GM11168 (cell line): ENCODE results near the gene NKD2.

ENCODE experiments used
- in situ Hi-C: fragments of 300-500 bp; cut with MboI; formaldehyde crosslinking; loops from one replicate; pipeline ENCODE4 v1.12.0; 2022; ENCODE audit warnings: low sequenced_read_pairs; ENCODE audit not compliant: unreplicated experiment

The NKD2 gene

DNA sequence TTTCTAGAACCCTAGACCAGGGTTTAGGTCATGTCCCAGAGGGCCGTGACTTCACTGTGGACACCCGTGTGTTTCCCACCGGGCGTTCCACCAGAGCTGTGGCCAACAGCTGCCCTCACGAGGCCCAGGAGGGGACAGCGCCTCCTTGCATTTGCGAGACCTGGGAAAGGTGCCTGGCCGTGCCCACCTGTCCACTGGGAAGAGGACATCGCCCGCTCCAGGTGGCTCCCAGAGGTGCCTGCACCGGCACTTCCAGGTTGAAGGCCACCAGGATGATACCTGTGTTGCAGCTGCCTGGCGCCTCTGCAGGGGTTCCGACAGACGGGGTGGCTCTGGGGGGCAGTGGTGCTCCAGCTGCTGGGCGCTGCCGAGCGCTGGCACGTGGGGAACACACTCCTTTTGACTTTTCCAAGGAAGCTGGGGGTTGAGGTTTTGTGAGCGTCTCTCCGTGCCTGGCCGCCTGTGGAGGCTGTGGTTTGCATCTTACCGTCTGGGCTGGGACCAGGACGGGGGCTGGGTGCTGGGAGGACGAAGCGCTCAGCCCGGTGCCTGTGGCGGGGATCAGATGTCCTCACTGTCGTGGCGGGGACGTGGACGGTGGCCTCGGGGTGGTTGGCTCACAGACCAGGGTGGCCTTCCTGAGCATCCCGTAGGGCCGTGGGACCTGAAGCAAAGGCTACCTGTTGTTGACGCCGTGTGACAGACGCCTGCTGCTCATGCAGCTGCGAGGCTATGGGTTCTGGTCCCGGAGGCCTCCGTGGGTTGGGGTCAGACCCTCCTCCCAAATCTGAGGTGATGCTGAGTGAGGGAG is 19.2 kb downstream of the NKD2 start:
- in situ Hi-C loops, result no loop called here

DNA sequence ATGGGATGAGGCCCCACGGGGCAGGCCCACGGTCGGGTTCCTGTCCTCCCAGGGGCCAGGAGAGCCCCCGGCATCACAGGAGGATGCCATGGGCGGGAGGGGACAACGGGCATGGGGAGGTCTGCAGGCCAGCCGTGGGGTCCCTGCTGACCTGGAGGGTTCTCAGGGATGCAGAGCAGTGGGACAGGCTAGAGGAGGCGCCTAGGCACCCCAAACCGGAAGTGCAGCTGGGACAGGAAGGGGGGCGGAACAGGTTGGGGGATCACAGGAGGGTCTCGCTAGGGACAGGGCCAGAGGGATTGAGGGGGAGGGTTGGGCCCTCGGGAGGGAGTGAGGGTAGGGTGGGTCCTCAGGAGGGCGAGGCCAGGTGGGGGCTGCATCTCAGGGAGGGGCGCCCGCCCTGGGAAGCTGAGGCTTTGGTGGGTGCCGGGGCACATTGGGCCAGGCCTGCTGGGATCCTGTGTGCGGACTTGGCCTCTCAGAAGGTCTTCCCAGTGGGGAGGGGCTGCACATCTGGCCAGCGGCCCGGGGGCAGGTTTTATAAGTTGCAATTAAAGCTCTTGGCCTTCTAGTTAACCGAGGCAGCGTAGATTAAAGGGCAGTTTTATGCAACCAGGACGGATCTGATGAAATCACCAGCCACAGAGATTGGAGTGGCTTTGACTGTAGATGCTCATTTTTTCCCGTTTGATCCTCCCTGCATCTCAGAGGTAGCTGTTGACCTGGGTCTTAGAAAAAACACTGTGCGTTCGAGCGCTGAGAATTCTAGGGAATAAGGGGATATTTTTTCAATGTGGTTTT is 20.1 kb downstream of the NKD2 start:
- in situ Hi-C loops, result no loop called here

DNA sequence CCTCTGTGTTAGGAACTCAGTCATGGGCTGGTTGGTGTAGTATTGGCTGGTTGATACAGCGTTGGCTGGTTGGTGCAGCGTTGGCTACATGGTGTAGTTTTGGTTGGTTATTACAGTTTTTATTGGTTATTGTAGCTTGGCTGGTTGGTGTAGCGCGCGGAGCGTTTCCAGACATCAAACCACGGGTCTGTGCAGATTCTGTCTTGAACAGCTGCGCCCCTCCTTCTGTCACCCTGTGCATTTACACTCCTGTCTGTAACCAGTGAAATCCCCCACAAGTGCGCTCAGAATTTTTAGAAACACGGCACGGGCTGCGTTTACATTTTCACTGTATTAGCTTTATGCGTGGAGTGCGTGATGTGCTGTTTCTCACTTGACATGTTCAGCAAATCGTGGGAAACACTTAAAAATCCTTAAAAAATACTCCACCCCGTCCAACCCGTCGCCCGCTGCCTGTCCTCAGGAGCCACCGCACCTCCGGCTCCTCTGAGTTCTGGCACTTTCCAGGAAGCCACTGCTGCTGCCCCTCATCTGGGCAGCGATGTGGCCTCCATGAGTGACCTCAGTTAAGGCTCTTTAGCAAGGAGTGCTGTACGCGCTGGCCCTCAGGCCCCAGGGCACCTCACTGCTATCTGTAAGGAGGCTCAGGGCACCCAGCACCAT is 20.8 kb downstream of the NKD2 start:
- in situ Hi-C loops, result no loop called here

DNA sequence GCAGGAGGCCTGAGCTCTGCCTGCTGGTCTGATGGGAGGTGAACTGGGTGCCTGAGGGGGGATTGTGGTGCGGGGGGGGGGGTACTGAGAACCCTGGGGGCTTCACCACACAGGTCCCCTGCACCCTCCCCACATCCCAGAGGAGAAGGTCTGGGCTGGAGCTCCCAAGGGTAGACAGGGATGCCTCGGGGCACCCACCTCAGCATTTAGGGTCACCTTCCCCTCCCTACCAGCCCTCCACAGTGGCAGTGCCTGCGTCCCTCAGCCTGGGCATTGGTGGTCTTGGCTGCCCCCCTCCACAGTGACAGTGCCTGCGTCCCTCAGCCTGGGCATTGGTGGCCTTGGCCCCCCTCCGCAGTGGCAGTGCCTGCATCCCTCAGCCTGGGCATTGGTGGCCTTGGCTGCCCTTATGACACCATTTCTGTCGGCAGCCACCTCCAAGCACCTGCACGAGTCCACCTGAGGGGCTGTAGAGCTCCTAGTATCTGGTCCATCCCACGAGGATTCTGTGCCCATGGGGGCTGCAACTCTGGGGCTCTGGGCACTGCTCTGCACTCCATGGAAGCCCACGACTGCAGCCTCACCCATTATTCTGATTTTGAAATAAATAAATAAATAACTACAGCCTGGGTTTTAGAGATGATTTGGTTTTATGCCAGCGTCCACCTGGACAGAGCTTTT is 21.5 kb downstream of the NKD2 start:
- in situ Hi-C loops, result no loop called here

DNA sequence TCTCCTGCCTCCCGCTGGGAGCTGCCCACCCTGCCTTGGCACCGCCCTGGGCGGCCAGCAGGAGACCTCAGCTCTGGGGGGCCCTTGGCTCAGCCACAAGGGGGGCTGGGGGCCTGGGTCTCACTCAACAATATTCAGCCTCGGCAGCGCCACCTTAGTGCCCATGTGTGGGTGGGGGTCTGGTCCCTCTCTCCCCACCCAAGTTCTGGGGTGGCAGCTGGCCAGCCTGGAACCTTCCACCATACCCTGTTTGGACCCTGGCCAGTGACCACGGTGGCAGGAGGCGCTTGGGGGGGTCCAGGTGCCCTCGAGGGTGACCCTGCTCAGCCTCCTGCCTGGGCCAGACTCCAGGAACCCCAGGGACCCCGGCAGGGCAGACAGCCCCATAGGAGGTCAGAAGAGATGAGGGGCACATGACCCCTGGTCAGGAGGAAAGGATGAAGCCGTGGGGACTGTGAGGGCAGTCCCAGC is 22.2 kb downstream of the NKD2 start:
- in situ Hi-C loops, result no loop called here

DNA sequence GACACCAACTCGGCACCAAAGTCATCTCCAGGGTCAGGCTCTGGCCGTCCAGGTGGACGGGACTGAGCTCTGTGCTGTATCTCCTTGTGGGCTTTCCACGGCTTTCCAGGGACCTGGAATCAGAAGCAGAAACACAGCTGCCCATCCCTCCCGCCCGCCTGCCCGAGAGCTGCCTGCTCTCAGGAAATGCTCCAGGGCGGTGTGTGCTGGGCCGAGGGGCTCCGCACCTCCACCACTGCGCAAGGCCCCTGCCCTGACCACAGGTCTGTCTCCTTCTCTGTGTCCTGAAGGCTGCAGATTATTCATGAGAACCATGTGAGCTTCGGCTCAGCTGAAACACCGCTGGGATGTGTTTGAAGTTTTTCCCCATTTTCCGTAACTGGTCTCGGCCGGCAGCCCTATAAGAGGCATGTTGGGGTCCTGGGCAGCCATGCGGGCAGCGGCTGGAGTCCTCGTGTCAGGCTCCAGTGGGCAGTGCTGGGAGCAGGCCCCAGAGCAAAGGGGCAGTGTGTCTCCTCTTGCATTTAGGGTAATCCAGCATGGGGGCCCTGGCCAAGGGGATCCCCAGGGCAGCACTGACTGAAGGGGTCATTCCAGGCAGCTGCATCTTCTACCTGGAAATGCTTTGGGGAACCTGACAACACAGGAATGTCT is 22.8 kb downstream of the NKD2 start:
- in situ Hi-C loops, result no loop called here

DNA sequence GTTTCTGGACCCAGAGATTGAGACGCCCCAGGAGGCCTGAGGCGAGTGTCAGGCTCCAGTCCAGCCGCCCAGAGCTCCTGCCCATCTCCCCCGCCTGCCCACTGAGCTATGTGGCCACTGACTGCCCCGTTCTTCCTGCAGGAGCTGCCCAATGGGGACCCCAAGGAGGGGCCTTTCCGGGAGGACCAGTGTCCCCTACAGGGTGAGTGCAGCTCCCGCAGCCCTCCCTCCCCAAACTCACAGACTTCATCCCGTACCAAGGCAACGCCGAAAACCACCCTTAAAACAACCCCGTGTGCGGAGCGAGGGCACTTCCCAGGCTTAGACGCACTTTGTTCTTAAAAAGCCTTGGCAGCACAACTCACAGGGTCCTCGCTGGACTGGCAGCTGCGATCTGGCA is 23.4 kb downstream of the NKD2 start:
- in situ Hi-C loops, result no loop called here

DNA sequence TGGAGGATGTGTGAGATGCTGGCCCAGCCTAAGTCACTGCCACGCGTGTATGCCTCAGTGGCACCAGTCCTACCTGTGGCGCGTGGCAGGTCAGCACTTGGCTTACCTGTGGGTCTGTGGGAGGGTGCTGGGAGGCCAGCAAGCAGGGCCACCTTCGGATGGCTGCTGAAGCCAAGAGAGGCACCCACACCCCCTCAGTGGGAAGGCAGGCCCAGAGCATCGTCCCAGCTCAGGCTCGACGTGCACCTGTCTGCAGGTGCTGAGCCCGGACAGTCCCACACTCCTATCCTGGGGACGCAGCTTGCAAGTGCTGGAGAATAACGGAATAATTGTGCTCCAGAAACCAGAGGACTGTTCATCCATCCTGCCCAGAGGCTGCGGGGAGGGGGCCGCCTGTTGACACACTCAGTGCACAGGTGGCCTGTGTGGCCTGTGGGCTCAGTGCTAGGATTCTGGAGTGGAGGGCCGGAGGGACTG is 24.0 kb downstream of the NKD2 start:
- in situ Hi-C loops, result no loop called here

DNA sequence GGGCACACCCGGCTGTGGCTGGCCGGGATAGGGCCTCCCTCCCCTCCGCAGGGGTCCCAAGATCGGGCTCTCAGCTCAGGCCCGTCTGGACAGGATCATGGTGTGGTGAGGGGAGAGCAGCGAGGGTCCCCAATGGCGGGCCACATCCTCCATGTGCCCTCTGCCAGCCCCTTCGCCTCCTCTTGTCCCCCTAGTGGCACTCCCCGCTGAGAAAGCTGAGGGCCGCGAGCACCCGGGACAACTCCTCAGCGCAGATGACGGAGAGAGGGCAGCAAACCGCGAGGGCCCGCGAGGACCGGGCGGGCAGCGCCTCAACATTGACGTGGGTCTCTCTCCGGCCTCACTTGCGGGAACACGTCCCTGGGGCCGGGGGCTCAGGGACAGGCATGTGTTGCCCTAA is 24.6 kb downstream of the NKD2 start:
- in situ Hi-C loops, result no loop called here

DNA sequence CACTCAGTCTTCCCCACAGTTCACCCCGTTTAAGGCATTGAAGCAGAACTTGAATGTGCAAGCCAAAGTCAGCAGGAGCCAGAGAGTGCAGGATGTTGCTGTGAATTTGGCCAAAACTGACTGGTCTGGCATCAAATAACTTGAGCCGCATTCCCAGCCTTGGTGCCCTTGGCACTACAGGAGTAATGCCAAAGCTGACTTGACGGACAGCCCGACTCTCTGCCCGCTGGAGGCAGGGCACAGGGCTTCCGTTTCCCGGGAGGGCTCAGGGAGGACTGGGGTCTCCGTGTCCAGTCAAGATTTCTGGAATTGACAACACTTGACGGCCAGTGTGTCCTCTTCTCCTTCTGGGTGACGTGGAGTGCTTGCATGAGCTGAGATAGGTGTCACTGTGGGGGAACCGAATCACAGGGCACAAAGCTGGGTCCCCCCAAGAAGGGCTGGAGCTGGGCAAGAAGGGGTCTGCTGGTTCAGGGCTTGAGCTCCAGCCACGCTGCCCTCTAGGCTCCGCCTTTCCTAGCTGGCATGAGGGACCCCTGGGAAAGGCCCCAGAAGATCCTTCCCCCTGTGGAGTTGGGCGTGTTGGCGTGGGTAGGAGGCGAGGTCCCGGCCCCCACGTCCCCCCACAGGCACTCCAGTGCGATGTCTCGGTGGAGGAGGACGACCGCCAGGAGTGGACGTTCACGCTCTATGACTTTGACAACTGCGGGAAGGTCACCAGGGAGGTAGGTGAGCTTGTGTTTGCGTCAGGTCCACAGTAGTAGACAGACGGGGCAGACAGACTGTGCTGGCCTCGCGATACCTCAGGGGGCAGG is 25.2 kb downstream of the NKD2 start:
- in situ Hi-C loops, result no loop called here

DNA sequence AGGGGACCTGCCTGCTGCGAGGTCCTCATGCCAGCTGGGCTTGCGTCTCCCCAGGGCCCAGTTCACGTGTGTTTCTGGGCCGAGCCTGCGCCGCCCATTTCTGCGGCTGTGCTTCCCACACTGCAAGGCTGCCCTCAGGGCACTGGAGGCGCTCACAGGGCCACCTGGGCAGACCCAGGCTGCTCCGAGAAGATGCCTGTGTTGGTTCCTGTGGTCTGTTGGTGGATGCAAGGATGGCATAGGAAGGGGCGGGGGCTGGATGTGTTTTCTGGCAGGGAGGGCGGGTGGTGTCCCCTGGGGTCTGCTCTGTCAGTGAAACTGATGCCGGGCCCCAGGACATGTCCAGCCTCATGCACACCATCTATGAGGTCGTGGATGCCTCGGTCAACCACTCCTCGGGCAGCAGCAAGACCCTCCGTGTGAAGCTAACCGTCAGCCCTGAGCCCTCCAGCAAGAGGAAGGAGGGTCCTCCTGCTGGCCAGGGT is 25.9 kb downstream of the NKD2 start:
- in situ Hi-C loops, result no loop called here

DNA sequence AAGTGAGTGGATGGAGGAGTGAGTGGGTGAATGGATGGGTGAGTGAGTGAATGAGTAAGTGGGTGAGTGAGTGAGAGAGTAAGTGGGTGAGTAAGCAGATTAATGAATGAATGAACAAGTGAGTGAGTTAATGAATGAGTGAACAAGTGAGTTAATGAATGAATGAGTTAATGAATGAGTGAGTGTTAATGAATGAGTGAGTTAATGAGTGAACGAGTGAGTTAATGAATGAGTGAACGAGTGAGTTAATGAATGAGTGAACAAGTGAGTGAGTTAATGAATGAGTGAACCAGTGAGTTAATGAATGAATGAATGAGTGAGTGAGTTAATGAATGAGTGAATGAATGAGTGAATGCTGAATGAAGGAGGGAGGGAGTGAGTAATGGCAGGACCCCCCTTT is 26.4 kb downstream of the NKD2 start:
- in situ Hi-C loops, result no loop called here

DNA sequence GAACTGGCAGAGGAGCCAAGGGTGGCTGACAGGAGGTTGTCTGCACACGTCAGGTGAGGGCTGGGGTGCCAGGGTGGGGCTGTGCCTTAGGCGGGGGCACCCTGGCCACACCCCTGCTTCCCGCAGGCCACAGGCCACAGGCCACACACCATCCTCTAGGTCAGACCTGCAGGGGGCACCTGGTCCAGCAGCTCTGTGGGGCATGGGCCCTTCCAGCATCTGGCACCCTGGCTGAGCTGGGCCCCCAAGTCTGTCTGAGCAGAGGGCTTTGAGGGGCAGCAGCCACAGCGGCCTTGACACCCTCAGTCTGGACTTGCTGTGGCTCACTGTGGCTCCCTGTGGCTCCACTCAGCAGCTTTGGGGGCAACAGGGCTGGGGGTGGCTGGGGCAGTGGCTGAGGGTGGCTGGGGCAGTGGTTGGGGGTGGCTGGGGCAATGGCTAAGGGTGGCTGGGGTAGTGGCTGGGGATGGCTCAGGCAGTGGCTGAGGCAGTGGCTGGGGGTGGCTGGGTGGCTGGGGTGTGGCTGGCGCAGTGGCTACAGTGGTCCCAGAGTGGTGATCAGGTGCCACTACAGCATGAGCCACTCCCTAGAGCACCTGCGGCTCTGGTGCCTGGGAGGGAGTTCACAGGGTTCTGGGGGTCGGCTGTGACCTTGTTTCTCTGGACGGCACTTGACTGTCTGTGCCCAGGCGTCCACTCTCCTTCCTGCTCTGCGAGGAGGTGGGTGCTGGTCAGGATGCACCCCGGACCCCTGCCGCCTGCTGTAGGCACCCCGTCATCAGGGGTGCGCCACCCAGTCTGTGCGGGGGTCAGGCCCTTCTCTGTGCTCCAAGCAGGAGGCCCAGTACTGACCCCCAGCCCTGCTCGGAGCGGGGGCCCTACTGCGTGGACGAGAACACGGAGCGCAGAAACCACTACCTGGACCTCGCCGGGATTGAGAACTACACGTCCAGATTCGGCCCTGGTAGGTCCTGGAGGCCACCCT is 27.1 kb downstream of the NKD2 start:
- in situ Hi-C loops, result no loop called here

DNA sequence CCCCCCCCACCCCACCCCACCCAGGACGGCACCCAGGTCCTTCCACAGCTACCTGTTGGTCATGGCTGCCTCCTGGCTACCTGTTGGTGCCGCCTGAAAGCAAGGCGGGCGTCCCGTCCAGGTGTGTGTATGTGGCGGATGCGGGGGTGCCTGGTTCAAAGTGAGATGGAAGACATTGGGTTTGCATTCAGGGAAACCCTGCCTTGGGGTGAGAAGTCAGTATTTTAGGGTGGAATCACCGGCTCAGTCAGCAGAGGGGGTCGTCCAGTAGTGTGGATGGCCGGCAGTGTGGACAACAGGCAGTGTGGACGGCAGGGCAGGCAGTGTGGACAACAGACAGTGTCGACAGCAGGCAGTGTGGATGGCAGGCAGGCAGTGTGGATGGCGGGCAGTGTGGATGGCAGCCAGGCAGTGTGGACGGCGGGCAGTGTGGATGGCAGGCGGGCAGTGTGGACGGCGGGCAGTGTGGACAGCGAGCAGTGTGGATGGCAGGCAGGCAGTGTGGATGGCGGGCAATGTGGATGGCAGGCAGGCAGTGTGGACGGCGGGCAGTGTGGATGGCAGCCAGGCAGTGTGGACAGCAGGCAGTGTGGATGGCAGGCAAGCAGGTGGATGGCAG is 28.0 kb downstream of the NKD2 start:
- in situ Hi-C loops, result no loop called here

DNA sequence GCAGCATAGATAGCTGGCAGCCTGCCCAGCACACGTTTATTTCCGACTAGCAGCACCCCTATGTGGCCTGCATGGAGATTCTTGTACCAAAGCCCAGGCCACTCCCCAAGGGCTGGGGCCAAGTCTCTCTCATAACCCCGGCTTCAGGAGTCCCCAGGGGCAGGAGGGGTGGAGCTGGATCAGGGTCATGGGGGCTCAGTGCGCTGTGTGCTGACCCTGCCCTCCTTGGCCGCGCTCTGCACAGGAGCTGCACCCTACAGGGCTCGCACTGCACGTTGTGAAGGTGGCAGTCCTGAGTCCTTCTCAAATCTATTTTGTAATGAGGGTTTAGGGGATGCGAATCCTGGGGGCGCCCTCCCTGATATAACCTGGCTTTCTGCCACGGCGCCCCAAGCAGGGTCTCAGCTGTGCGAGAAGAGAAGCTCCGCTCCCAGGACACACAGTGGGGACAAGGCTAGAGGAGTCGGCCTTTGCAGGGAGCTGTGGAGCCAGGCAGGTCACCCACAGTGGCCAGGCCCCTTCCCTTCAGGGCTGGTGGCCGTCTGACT is 28.6 kb downstream of the NKD2 start:
- in situ Hi-C loops, result no loop called here

DNA sequence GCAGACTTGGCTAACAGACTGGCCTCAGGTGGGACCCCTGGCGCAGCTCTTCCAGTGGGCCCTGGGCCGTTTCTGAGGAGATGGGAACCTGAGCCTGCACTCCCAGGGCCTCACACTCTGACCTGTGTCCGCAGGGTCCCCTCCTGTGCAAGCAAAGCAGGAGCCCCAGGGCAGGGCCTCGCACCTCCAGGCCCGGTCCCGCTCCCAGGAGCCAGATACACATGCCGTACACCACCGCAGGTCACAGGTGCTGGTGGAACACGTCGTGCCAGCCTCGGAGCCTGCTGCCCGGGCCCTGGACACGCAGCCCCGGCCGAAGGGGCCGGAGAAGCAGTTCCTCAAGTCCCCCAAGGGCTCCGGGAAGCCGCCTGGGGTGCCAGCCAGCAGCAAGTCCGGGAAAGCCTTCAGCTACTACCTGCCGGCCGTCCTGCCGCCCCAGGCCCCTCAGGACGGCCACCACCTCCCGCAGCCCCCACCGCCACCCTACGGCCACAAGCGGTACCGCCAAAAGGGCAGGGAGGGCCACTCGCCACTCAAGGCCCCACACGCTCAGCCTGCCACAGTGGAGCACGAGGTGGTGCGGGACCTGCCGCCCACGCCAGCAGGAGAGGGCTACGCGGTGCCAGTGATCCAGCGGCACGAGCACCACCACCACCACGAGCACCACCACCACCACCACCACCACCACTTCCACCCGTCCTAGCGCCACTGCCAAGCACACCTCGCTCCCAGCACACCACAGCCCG is 29.2 kb downstream of the NKD2 start:
- in situ Hi-C loops, result no loop called here
